ELF-1 (cell line): ENCODE measurements around the gene SHOC2.

Source experiments
- DNase-seq: peaks from one replicate; pipeline ENCODE4 v3.0.0-alpha.2; 2016; ENCODE audit warnings: low read depth, low spot score

SHOC2 gene

GRCh38 chr10:110946496-110946895, 27.1 kb downstream of the SHOC2 start:
- DNase-seq, result no peak

GRCh38 chr10:110947061-110947595, 27.7 kb downstream of the SHOC2 start:
- no peak for DNase-seq

- DNase-seq, result no peak
Observed at GRCh38 chr10:110951381-110951780, 32.0 kb downstream of the SHOC2 start.

- no peak for DNase-seq
Observed at GRCh38 chr10:110957606-110958005, 38.2 kb downstream of the SHOC2 start.

GRCh38 chr10:110959379-110960332, 40.3 kb downstream of the SHOC2 start:
- DNase-seq, result no peak

- no peak for DNase-seq
Observed at GRCh38 chr10:110960333-110960712, 40.9 kb downstream of the SHOC2 start.

GRCh38 chr10:110962443-110962842, 43.0 kb downstream of the SHOC2 start:
- DNase-seq, result no peak

GRCh38 chr10:110963162-110963561, 43.8 kb downstream of the SHOC2 start:
- DNase-seq, result no peak

GRCh38 chr10:110964681-110965080, 45.3 kb downstream of the SHOC2 start:
- no peak for DNase-seq

GRCh38 chr10:110965216-110965615, 45.8 kb downstream of the SHOC2 start:
- no peak for DNase-seq

- DNase-seq, result no peak
Observed at GRCh38 chr10:110966146-110966545, 46.7 kb downstream of the SHOC2 start.

- DNase-seq, result no peak
Observed at GRCh38 chr10:110967009-110967630, 47.7 kb downstream of the SHOC2 start.

GRCh38 chr10:110967645-110968044, 48.2 kb downstream of the SHOC2 start:
- DNase-seq, result no peak

GRCh38 chr10:110969183-110969582, 49.8 kb downstream of the SHOC2 start:
- no peak for DNase-seq

GRCh38 chr10:110971638-110972037, 52.2 kb downstream of the SHOC2 start:
- DNase-seq, result no peak

- no peak for DNase-seq
Observed at GRCh38 chr10:110972231-110973134, 53.1 kb downstream of the SHOC2 start.

- no peak for DNase-seq
Observed at GRCh38 chr10:110973400-110973799, 54.0 kb downstream of the SHOC2 start.

- DNase-seq, result no peak
Observed at GRCh38 chr10:110976577-110976976, 57.2 kb downstream of the SHOC2 start.

- DNase-seq, result no peak
Observed at GRCh38 chr10:110977662-110978061, 58.3 kb downstream of the SHOC2 start.

- DNase-seq, result no peak
Observed at GRCh38 chr10:110978204-110978603, 58.8 kb downstream of the SHOC2 start.

GRCh38 chr10:110979611-110980010, 60.2 kb downstream of the SHOC2 start:
- DNase-seq, result no peak

- DNase-seq, result no peak
Observed at GRCh38 chr10:110980807-110981206, 61.4 kb downstream of the SHOC2 start.
